ENCODE measurements around the gene WNK2. TPM values are rescaled to one million over a fixed set of nuclear protein-coding genes. Genes with fewer than 3 reads are reported as not detected.
"Not testable (repeated sequence)": the region's sequence is repeated elsewhere in the genome, so short reads cannot be mapped to it uniquely, and the experiment has no call there.

WNK2 gene
- total and polyA plus RNA-seq, 7 donors = 8.1 to 58.8 (median 35.5) TPM

DNA sequence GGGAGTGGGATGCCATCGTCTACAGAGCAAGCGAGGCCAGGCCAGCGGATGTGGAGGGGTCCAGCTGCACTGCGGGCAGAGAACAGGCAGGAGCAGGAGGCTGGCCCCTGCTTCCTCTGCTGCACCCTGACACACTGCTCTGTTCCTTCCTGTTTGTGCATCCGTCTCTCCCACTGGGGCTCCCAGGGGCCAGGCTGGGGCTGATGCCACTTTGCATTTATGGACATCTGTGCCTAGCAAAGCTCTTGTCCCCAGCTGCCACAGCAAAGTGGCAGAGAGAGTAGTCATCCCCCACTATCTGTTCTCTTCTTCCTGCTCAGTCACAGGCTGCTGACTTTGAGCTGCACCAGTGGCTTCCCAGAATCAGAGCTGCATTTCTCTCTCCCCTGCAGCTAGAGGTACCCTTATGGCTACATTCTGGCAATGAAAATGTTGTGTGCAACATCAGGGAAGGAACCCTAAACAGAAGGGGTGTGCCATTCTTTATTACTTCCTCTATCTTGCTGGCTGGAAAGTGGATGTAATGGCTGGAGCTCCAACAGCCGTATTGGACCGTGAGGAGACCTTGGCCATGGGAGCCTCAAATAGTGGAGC, 45.7 kb upstream of the WNK2 start:
- intact Hi-C loops (cut with DNase I) = no loop called here
- Histone ChIP-seq H3K4me1 (peaks cover 11% of the 10 kb centered on the region), H3K9me3 (no peaks in the 10 kb centered on the region), H3K36me3 (ENCODE audit: insufficient read depth in 1 of 2, low read depth in 1 of 2) (no peaks in the 10 kb centered on the region), H3K27me3 (ENCODE audit: insufficient read depth in 3 of 3, low read length in 2 of 3) (no peaks in the 10 kb centered on the region), H3K4me3 (no peak overlapping the region), H3K27ac (no peak overlapping the region)
- TF ChIP-seq, protein P1, sequence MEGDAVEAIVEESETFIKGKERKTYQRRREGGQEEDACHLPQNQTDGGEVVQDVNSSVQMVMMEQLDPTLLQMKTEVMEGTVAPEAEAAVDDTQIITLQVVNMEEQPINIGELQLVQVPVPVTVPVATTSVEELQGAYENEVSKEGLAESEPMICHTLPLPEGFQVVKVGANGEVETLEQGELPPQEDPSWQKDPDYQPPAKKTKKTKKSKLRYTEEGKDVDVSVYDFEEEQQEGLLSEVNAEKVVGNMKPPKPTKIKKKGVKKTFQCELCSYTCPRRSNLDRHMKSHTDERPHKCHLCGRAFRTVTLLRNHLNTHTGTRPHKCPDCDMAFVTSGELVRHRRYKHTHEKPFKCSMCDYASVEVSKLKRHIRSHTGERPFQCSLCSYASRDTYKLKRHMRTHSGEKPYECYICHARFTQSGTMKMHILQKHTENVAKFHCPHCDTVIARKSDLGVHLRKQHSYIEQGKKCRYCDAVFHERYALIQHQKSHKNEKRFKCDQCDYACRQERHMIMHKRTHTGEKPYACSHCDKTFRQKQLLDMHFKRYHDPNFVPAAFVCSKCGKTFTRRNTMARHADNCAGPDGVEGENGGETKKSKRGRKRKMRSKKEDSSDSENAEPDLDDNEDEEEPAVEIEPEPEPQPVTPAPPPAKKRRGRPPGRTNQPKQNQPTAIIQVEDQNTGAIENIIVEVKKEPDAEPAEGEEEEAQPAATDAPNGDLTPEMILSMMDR (IDR thresholded peaks at IDR 0.05) = no peak
- WGBS, 3 donors = 70 to 75% (median 71%) methylated on average over 7 of the region's 7 CpGs
- no peak for ATAC-seq
- peak in 1 of 2 donors; percentile 16 for DNase-seq

DNA sequence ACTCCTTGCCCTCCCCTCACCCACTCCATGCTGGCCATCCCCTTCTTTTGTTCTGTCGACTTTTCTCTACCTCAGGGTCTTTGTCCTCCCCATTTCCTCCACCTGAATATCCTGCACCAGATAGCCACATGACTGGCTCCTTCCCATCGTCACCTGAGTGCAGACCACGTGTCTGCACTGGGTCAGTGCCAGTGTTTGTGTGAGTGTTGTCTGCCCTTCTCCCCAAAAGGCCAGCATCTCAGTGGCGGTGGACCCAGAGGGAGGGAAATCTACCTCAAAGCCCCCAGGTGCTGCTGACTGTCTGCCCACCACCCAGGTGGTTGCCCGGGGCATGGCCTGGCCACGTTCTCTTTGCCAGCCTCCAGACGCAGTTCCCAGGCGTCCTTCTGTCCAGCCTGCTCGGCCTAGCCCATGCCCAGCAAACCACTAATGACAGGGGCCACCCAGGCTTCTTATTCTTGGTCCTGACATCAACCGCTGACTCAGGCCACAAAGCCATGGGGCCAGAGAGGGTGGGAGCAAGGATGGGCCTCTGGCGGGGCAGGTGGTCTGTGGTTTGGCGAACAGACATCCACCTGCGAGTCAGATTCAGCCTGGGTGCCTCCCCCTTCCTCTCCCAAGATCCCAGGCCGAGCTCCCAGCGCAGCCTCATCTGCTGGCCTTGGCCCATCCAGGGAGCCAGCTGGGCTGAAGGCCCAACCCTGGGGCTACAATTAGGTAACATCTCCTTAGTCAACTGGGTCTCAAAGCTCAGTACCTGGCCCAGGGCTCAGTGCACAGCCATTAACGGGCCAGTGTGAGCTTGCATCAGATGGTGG, 44.4 kb upstream of the WNK2 start:
- intact Hi-C loops (cut with DNase I) = loop anchor here in 1 of 2 donors (5.0 kb wide), 1 partner anchor 32 kb away; no protein-coding TSS in a partner anchor
- H3K9me3 ChIP-seq = no peaks in the 10 kb centered on the region
- no peaks in the 10 kb centered on the region for H3K27me3 ChIP-seq (ENCODE audit: insufficient read depth in 3 of 3, low read length in 2 of 3)
- ATAC-seq (peak; percentile 50 to 69 (median 60)), DNase-seq (peak in 1 of 2 donors; percentile 45)
- H3K27ac ChIP-seq = peak overlapping the region; percentile 7
- 64 to 85% (median 74%) methylated on average over 14 to 16 of the region's 16 CpGs for WGBS, 3 donors
- TF ChIP-seq, protein P1 (IDR thresholded peaks at IDR 0.05) = no peak
- H3K4me1 ChIP-seq = peaks cover 19% of the 10 kb centered on the region
- no peak overlapping the region for H3K4me3 ChIP-seq
- H3K36me3 ChIP-seq (ENCODE audit: insufficient read depth in 1 of 2, low read depth in 1 of 2) = no peaks in the 10 kb centered on the region

DNA sequence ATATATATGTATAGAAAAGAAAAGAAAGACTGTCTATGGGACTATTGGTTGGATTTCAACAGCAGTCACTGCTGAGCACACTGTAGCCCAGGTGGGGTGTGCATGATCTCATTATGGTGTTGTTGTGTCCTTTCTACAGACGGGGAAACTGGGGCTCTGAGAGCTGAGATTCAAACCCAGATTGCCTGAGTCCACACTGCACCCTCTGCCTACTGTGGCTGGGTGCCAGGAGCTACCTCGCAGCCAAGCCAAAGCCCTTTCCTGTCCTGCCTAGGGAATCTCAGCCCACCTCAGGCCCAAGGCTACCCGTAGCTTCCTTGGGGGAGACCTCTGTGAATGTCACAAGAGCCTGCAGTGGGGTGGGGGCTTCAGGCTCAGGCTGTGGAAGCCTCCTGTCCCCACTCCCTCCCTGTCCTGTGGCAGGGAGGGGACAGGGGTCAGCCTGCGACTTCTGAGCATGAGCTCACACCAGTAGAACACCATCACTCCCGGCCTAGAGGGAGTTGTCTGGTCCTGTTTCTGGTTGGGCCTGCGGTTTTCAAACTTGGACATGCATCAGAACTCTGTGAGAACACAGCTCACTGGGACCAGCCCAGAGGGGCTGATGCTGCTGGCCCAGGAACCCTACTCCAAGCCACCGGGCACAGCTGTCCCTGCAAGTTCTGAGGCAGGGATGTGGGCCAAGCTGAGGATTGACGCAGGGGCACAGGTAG, 42.0 kb upstream of the WNK2 start:
- H3K4me3 ChIP-seq = no peak overlapping the region
- intact Hi-C loops (cut with DNase I) = loop anchor here (2.0 to 5.0 kb wide), 2 partner anchors 33 to 35 kb away; no protein-coding TSS in a partner anchor
- ATAC-seq (peak in 1 of 4 donors; percentile 7), DNase-seq (no peak)
- H3K36me3 ChIP-seq (ENCODE audit: insufficient read depth in 1 of 2, low read depth in 1 of 2) = no peaks in the 10 kb centered on the region
- H3K9me3 ChIP-seq = no peaks in the 10 kb centered on the region
- WGBS, 3 donors = 44 to 62% (median 45%) methylated on average over 8 of the region's 8 CpGs
- H3K27me3 ChIP-seq (ENCODE audit: insufficient read depth in 3 of 3, low read length in 2 of 3) = no peaks in the 10 kb centered on the region
- H3K4me1 ChIP-seq = peaks cover 14% of the 10 kb centered on the region
- H3K27ac ChIP-seq = peak overlapping the region; percentile 50
- TF ChIP-seq, protein P1 (IDR thresholded peaks at IDR 0.05) = no peak

DNA sequence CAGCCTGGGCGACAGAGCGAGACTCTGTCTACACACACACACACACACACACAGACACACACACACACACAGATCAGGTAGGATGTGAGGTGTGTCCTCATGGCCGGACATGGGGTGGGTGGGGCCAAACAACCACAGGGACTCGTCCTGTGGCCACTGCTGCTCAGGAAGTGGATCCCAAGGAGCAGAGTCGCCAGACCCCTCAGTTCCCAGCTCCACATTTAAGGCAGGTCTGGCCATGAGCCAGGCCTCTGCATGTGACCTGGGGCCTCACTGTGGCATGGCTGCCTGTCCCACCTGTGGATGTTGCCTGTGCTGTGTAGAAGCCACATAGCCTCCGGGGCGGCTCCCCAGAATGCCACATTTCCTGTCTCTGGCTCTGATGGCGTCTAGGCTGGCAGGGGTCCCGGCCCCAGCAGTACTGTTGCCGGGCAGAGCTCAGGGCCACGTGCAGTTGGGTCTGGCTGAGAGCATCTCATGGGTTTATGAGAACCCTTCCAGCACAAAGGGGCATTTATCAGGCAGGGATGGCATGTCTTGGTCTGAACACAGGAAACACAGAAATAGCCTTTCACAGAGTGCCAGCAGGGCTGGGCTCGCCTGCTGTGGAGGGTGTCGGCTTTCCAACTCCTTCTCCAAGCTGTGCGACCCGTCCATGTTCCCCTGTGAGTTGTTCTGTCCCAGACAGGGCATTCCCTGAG, 40.0 kb upstream of the WNK2 start:
- DNase-seq = peak; percentile 40 to 83
- peak; percentile 73 to 85 (median 80) for ATAC-seq
- peaks cover 14% of the 10 kb centered on the region for H3K4me1 ChIP-seq
- 17 to 30% (median 21%) methylated on average over 15 of the region's 15 CpGs for WGBS, 3 donors
- no peaks in the 10 kb centered on the region for H3K27me3 ChIP-seq (ENCODE audit: insufficient read depth in 3 of 3, low read length in 2 of 3)
- intact Hi-C loops (cut with DNase I) = loop anchor here (2.0 to 5.0 kb wide), 2 partner anchors 31 to 37 kb away; no protein-coding TSS in a partner anchor
- H3K27ac ChIP-seq = peak overlapping the region; percentile 76
- no peaks in the 10 kb centered on the region for H3K9me3 ChIP-seq
- TF ChIP-seq, protein P1 (IDR thresholded peaks at IDR 0.05) = no peak
- no peak overlapping the region for H3K4me3 ChIP-seq
- no peaks in the 10 kb centered on the region for H3K36me3 ChIP-seq (ENCODE audit: insufficient read depth in 1 of 2, low read depth in 1 of 2)

DNA sequence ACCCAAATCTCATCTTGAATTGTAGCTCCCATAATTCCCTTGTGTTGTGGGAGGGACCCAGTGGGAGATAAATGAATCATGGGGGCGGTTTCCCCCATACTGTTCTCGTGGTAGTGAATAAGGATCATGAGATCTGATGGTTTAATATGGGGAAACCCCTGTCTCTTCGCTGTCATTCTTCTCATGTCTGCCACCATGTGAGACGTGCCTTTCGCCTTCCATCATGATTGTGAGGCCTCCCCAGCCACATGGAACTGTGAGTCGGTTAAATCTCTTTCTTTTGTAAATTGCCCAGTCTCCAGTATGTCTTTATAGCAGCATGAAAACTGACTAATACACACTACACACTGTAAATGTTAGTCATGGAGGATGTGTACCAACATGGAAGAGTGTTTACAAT, 37.2 kb upstream of the WNK2 start:
- H3K4me1 ChIP-seq = peaks cover 14% of the 10 kb centered on the region
- H3K27me3 ChIP-seq (ENCODE audit: insufficient read depth in 3 of 3, low read length in 2 of 3); H3K36me3 ChIP-seq (ENCODE audit: insufficient read depth in 1 of 2, low read depth in 1 of 2); ATAC-seq; H3K27ac ChIP-seq; H3K4me3 ChIP-seq; DNase-seq; H3K9me3 ChIP-seq: not testable (repeated sequence)
- WGBS, 3 donors = 88 to 92% (median 91%) methylated on average over 6 of the region's 6 CpGs
- intact Hi-C loops (cut with DNase I) = loop anchor here in 1 of 2 donors (1.0 kb wide), 1 partner anchor 37 kb away; no protein-coding TSS in a partner anchor

Data from psoas muscle (tissue), 8 donors.